ENCODE measurements around the gene GRM1.

The GRM1 gene

DNA sequence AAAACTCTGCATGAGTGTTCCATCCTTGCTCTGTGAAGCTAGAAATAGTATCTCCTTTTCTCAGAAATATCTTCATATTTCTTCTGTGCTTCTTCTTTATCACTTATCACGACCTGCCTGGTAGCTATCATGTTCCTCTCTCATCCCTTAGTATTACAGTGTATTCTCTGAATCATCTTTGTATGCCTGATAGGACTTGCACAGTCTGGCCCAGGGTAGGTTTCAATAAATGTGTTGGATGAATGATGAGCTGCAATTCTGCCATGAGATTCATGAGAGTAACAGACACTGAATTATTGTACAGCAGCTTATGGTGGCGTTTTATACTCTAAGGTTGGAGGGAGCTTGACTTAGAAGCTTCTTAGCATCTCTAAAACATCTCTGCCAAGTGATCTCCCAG is 66.6 kb downstream of the GRM1 start:
- no peak overlapping the region for H3K4me3 ChIP-seq (ENCODE audit: insufficient read depth, low read depth, low read length)
- 89 to 93% methylated on average over 2 of the region's 2 CpGs for WGBS, 2 experiments
- H3K27me3 ChIP-seq (ENCODE audit: control insufficient read depth, insufficient read depth, low read length, poor library complexity, severe bottlenecking) = no peaks in the 10 kb centered on the region
- H3K4me1 ChIP-seq (ENCODE audit: control insufficient read depth, insufficient read depth, low read length) = no peaks in the 10 kb centered on the region
- H3K36me3 ChIP-seq (ENCODE audit: control insufficient read depth, insufficient read depth, low read length) = no peaks in the 10 kb centered on the region
- H3K9me3 ChIP-seq (ENCODE audit: control insufficient read depth, low read length) = no peaks in the 10 kb centered on the region
- H3K27ac ChIP-seq (ENCODE audit: insufficient read depth, low read depth, low read length, poor library complexity, severe bottlenecking) = no peak overlapping the region

DNA sequence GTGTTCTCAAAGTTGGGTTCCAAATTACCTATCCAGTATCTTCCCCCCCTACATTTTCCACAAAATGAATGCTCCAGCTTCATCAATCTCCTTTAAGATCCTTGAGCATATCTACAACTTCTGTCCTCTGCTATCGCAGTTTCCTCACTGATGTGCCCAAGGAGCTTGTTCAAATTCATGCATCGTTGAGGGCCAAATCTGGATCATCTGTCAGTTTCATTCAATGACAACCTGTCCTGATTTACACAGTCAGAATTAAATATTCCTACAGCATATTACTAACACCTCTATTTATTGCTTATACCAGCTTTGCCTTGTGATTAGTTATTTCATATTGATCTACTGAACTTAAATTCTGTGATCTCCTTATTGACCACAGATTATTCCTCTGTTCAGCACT is 68.7 kb downstream of the GRM1 start:
- Histone ChIP-seq H3K27ac (ENCODE audit: insufficient read depth, low read depth, low read length, poor library complexity, severe bottlenecking) (no peak overlapping the region), H3K36me3 (ENCODE audit: control insufficient read depth, insufficient read depth, low read length) (no peaks in the 10 kb centered on the region), H3K4me1 (ENCODE audit: control insufficient read depth, insufficient read depth, low read length) (no peaks in the 10 kb centered on the region), H3K9me3 (ENCODE audit: control insufficient read depth, low read length) (no peaks in the 10 kb centered on the region), H3K4me3 (ENCODE audit: insufficient read depth, low read depth, low read length) (no peak overlapping the region), H3K27me3 (ENCODE audit: control insufficient read depth, insufficient read depth, low read length, poor library complexity, severe bottlenecking) (no peaks in the 10 kb centered on the region)
- 95 to 99% methylated on average over 2 of the region's 2 CpGs for WGBS, 2 experiments

DNA sequence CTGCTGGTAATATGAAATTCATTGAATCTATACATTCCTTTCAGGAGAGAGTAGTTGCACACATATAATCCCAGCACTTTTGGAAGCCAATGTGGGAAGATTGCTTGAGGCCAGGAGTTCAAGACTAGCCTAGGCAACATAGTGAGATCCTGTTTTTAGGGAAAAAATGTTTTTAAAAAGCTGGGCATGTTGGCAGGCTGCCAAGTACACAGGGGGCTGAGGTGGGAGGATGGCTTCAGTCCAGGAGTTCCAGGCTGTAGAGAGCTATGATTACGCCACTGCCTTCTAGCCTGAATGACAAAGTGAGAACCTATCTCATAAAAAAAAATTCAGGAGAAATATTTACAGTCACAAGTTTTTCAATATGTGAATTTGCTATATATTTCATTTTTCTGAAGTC is 71.9 kb downstream of the GRM1 start:
- Histone ChIP-seq H3K27ac (ENCODE audit: insufficient read depth, low read depth, low read length, poor library complexity, severe bottlenecking) (no peak overlapping the region), H3K4me3 (ENCODE audit: insufficient read depth, low read depth, low read length) (no peak overlapping the region), H3K36me3 (ENCODE audit: control insufficient read depth, insufficient read depth, low read length) (no peaks in the 10 kb centered on the region), H3K4me1 (ENCODE audit: control insufficient read depth, insufficient read depth, low read length) (no peaks in the 10 kb centered on the region), H3K9me3 (ENCODE audit: control insufficient read depth, low read length) (no peaks in the 10 kb centered on the region), H3K27me3 (ENCODE audit: control insufficient read depth, insufficient read depth, low read length, poor library complexity, severe bottlenecking) (no peaks in the 10 kb centered on the region)
- 86% methylated on average over 1 of the region's 1 CpG; no CpG with 5 or more reads in 1 of the 2 experiments for WGBS, 2 experiments

DNA sequence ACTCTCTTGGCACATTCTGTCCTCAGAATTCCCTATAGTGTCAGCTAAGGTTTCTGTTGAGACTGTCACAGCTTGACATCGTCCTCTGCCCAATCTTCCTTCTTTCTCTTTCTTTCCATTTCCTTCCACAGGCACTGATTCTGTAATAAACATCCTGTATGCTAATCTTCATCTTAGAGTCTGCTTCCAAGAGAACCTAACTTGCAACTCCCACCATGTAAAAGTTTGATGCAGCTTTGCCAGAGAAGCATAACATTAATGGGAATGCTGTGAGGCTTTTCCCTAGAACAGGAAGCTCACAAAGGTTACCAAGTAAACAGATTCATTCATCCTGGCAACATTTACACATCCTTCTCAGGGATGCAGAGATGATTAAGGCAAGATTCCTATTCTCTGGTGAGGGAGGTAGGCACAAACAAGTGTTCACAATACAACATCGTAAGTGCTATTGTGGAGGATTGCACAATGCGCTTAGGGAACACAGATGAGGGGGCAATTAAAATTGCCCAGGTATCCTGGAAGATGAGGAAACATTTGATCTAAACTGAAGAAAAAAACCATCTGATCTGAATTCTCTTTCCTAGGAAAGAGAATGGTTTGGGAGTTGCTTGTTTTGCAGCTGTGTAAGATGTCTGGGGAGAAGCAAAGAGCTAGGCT is 74.7 kb downstream of the GRM1 start:
- H3K4me3 ChIP-seq (ENCODE audit: insufficient read depth, low read depth, low read length) = no peak overlapping the region
- H3K27ac ChIP-seq (ENCODE audit: insufficient read depth, low read depth, low read length, poor library complexity, severe bottlenecking) = no peak overlapping the region
- H3K4me1 ChIP-seq (ENCODE audit: control insufficient read depth, insufficient read depth, low read length) = no peaks in the 10 kb centered on the region
- H3K9me3 ChIP-seq (ENCODE audit: control insufficient read depth, low read length) = no peaks in the 10 kb centered on the region
- no peaks in the 10 kb centered on the region for H3K27me3 ChIP-seq (ENCODE audit: control insufficient read depth, insufficient read depth, low read length, poor library complexity, severe bottlenecking)
- H3K36me3 ChIP-seq (ENCODE audit: control insufficient read depth, insufficient read depth, low read length) = no peaks in the 10 kb centered on the region
- WGBS, 2 experiments = 62 to 67% methylated on average over 3 of the region's 3 CpGs

DNA sequence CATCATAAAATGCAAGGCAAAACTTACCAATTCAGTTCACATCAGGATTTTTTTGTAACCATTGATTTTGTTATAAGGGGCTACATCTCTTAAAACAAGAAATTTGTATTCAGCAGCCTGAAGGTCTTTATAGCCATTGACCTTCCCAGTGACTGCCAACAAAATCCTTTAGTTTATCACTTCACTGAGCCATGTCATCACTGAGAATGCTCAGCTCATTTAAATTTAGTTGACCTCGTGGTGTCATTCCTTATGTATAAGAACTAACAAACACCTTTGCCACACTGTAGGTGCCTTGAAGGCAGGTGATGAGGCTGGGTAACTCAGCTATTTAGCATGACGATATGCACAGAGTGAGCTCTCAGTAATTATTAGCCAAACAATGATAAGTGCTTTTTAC is 77.7 kb downstream of the GRM1 start:
- no peak overlapping the region for H3K4me3 ChIP-seq (ENCODE audit: insufficient read depth, low read depth, low read length)
- no peaks in the 10 kb centered on the region for H3K36me3 ChIP-seq (ENCODE audit: control insufficient read depth, insufficient read depth, low read length)
- no peak overlapping the region for H3K27ac ChIP-seq (ENCODE audit: insufficient read depth, low read depth, low read length, poor library complexity, severe bottlenecking)
- 83 to 85% methylated on average over 2 of the region's 2 CpGs for WGBS, 2 experiments
- no peaks in the 10 kb centered on the region for H3K4me1 ChIP-seq (ENCODE audit: control insufficient read depth, insufficient read depth, low read length)
- H3K9me3 ChIP-seq (ENCODE audit: control insufficient read depth, low read length) = no peaks in the 10 kb centered on the region
- no peaks in the 10 kb centered on the region for H3K27me3 ChIP-seq (ENCODE audit: control insufficient read depth, insufficient read depth, low read length, poor library complexity, severe bottlenecking)

DNA sequence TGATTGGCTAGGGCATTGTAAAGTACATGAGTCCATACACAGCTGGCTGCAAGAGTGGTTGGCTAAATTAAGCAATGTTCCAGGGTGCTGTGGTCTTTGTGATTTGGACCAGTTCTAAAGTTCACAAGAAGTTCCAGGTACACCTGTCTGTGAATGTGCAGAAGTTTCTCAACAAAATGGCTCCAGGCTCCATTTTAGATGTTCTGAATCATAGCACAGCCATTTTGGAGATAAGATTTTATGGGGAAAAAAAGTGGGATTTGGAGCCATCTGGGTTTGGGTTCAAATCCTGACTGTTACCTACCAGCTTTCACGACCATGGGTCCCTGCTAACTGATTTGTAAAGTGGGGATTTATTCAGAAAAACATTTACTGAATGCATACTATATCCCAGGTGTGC is 82.1 kb downstream of the GRM1 start:
- Histone ChIP-seq H3K9me3 (ENCODE audit: control insufficient read depth, low read length) (no peaks in the 10 kb centered on the region), H3K27me3 (ENCODE audit: control insufficient read depth, insufficient read depth, low read length, poor library complexity, severe bottlenecking) (no peaks in the 10 kb centered on the region), H3K4me1 (ENCODE audit: control insufficient read depth, insufficient read depth, low read length) (no peaks in the 10 kb centered on the region), H3K27ac (ENCODE audit: insufficient read depth, low read depth, low read length, poor library complexity, severe bottlenecking) (no peak overlapping the region), H3K4me3 (ENCODE audit: insufficient read depth, low read depth, low read length) (no peak overlapping the region), H3K36me3 (ENCODE audit: control insufficient read depth, insufficient read depth, low read length) (no peaks in the 10 kb centered on the region)
- 82 to 100% methylated on average over 1 of the region's 1 CpG for WGBS, 2 experiments

DNA sequence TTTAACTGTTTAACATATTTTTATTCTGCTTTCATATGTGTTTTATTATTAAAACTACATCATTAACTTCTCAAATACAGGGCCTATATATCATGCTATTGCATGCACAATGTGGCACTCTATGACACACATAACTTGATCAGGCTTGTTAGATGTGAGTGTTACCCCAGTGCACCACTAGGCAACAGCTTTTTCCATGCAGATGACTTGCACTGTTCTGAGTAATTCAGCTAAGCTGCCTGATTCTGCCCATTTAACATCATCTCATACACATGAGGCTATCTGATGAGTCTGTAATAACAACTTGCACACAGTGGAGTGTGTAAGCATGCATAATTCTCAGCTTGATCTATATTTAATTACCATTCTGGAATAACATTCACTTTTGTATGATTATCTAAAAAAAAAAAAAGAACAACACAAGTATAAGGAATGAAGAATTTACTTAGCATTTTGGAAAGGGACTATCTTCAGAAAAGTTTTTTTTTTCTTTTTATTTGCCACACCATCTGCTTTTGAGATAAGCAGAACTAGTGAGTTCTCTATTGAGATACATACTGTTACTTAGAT is 83.1 kb downstream of the GRM1 start:
- no peaks in the 10 kb centered on the region for H3K9me3 ChIP-seq (ENCODE audit: control insufficient read depth, low read length)
- H3K36me3 ChIP-seq (ENCODE audit: control insufficient read depth, insufficient read depth, low read length) = no peaks in the 10 kb centered on the region
- no peak overlapping the region for H3K4me3 ChIP-seq (ENCODE audit: insufficient read depth, low read depth, low read length)
- no peaks in the 10 kb centered on the region for H3K27me3 ChIP-seq (ENCODE audit: control insufficient read depth, insufficient read depth, low read length, poor library complexity, severe bottlenecking)
- H3K27ac ChIP-seq (ENCODE audit: insufficient read depth, low read depth, low read length, poor library complexity, severe bottlenecking) = no peak overlapping the region
- no peaks in the 10 kb centered on the region for H3K4me1 ChIP-seq (ENCODE audit: control insufficient read depth, insufficient read depth, low read length)

DNA sequence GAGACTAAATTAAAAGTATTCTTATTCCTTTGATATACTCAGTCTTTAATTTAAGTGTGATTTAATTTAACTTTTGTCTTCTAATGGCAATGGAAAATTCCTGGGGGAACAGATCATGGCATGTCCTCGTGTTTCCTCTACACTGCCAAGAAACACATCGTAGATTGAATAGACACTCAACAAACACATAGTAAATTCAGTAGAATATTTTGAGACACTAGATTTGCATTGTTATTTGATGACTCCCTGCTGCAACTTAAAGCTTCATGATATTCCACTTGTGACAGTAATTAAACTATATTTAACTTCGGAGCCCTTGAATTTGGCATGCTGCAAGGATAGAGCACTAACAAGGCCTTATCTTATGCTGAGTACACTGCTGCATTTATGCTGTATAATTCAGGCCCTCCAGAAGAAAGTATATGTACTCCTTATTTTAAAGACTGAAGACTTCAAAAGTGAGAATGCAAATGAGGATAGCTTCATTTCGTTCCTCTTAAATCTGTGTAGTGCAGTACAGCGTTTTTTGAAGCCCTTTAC is 84.3 kb downstream of the GRM1 start:
- 91% methylated on average over 5 of the region's 5 CpGs for WGBS, 2 experiments
- no peaks in the 10 kb centered on the region for H3K9me3 ChIP-seq (ENCODE audit: control insufficient read depth, low read length)
- no peaks in the 10 kb centered on the region for H3K4me1 ChIP-seq (ENCODE audit: control insufficient read depth, insufficient read depth, low read length)
- H3K4me3 ChIP-seq (ENCODE audit: insufficient read depth, low read depth, low read length) = no peak overlapping the region
- H3K27me3 ChIP-seq (ENCODE audit: control insufficient read depth, insufficient read depth, low read length, poor library complexity, severe bottlenecking) = no peaks in the 10 kb centered on the region
- H3K27ac ChIP-seq (ENCODE audit: insufficient read depth, low read depth, low read length, poor library complexity, severe bottlenecking) = no peak overlapping the region
- no peaks in the 10 kb centered on the region for H3K36me3 ChIP-seq (ENCODE audit: control insufficient read depth, insufficient read depth, low read length)

DNA sequence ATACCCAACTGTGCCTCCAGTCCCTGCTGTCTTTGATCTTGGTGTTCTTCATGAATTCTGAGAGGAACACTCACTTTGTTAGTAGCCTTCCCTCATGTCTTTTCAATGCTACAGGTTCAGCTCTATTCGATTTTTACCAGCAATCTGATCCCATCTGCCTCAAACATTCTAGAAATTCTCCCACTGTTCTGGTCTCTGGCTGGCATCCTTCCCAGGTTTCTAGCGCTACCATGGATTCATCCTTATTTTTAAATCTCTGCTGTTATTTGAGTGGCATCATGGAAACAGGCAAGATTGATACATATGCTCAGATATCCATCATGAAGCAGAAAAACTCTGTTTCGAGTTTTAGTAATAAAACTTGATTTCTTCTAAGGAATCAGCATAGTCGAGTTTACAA is 94.8 kb downstream of the GRM1 start:
- Histone ChIP-seq H3K27ac (ENCODE audit: insufficient read depth, low read depth, low read length, poor library complexity, severe bottlenecking) (no peak overlapping the region), H3K36me3 (ENCODE audit: control insufficient read depth, insufficient read depth, low read length) (no peaks in the 10 kb centered on the region), H3K4me3 (ENCODE audit: insufficient read depth, low read depth, low read length) (no peak overlapping the region), H3K9me3 (ENCODE audit: control insufficient read depth, low read length) (no peaks in the 10 kb centered on the region), H3K4me1 (ENCODE audit: control insufficient read depth, insufficient read depth, low read length) (no peaks in the 10 kb centered on the region), H3K27me3 (ENCODE audit: control insufficient read depth, insufficient read depth, low read length, poor library complexity, severe bottlenecking) (no peaks in the 10 kb centered on the region)
- WGBS, 2 experiments = 96 to 97% methylated on average over 3 to 4 of the region's 4 CpGs

DNA sequence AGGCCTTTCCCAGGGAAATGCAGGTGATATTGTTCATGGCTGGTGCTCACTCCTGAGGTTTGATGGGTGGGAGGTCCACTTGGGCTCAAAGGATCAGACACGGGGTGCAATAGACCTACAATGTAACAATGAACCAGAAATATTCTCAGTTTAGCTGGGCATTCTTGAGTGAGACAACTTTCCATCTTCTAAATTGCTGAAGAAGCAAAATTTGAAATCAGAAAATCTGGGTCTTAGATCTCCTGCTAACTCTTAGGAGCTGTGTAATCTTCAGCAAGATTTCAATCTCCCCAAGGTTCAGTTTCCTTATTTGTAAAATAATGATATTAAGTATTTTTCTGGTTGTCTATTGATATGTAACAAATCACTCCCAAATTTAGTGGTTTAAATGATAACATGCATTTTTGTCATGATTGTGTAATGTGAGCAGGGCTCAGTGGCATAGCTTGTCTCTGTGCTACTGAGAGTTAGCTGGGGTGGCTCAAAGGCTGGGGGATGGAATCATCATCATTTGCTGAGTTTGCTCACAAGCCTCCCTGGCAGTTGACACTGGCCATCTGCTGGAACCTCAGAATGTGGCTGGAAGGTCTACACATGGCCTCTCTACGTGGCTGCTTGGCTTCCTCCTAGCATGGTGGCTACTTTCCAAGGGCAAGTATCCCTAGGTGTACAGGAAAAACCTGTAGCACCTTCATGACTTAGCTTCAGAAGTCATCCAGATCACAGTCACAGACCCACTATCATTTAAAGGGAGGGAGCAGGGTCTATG is 98.8 kb downstream of the GRM1 start:
- no peaks in the 10 kb centered on the region for H3K36me3 ChIP-seq (ENCODE audit: control insufficient read depth, insufficient read depth, low read length)
- H3K27ac ChIP-seq (ENCODE audit: insufficient read depth, low read depth, low read length, poor library complexity, severe bottlenecking) = no peak overlapping the region
- no peaks in the 10 kb centered on the region for H3K4me1 ChIP-seq (ENCODE audit: control insufficient read depth, insufficient read depth, low read length)
- no peak overlapping the region for H3K4me3 ChIP-seq (ENCODE audit: insufficient read depth, low read depth, low read length)
- no peaks in the 10 kb centered on the region for H3K27me3 ChIP-seq (ENCODE audit: control insufficient read depth, insufficient read depth, low read length, poor library complexity, severe bottlenecking)
- WGBS, 2 experiments = 95% methylated on average over 2 of the region's 2 CpGs
- H3K9me3 ChIP-seq (ENCODE audit: control insufficient read depth, low read length) = no peaks in the 10 kb centered on the region
